Large intestine (tissue), 3 donors: ENCODE results near the gene PLAAT5. TPM values are rescaled to one million over a fixed set of nuclear protein-coding genes. Genes with fewer than 3 reads are reported as not detected.

ENCODE experiments used
- DNase-seq, 2 donors: peaks; one replicate each; pipeline versions ENCODE4 v3.0.0 to v3.0.0-alpha.2; 2013
- H3K27ac ChIP-seq: one replicate; pipeline ENCODE4 v1.5.1; 2013; ENCODE audit warnings: low read length
- H3K27me3 ChIP-seq: 2 replicates; pipeline ENCODE4 v1.6.1; 2013; ENCODE audit warnings: low read length; ENCODE audit not compliant: control insufficient read depth, insufficient read depth
- H3K36me3 ChIP-seq: 2 replicates; pipeline ENCODE4 v1.6.1; 2013; ENCODE audit warnings: low read length; ENCODE audit not compliant: control insufficient read depth, insufficient read depth
- H3K4me1 ChIP-seq: one replicate; pipeline ENCODE4 v1.6.1; 2013; ENCODE audit warnings: low read length; ENCODE audit not compliant: control insufficient read depth, insufficient read depth
- H3K4me3 ChIP-seq: one replicate; pipeline ENCODE4 v1.5.1; 2013; ENCODE audit warnings: low read length
- H3K9me3 ChIP-seq: one replicate; pipeline ENCODE4 v1.6.1; 2013; ENCODE audit warnings: mild to moderate bottlenecking, low read depth, low read length, moderate library complexity; ENCODE audit not compliant: control insufficient read depth
- WGBS: methylation state at CpG from one replicate; pipeline ENCODE4 v1.1.5; 2013; ENCODE audit warnings: low lambda C conversion rate; ENCODE audit not compliant: insufficient coverage; 5-methylcytosine and 5-hydroxymethylcytosine counted together
- polyA plus RNA-seq: library from polyadenylated mRNA; unstranded; fragments of 120-200 nt; gene quantifications from one replicate; pipeline ENCODE4 v1.2.1, GENCODE V29; 2013

PLAAT5 gene
- polyA plus RNA-seq, 1 donor = 0.78 TPM

DNA sequence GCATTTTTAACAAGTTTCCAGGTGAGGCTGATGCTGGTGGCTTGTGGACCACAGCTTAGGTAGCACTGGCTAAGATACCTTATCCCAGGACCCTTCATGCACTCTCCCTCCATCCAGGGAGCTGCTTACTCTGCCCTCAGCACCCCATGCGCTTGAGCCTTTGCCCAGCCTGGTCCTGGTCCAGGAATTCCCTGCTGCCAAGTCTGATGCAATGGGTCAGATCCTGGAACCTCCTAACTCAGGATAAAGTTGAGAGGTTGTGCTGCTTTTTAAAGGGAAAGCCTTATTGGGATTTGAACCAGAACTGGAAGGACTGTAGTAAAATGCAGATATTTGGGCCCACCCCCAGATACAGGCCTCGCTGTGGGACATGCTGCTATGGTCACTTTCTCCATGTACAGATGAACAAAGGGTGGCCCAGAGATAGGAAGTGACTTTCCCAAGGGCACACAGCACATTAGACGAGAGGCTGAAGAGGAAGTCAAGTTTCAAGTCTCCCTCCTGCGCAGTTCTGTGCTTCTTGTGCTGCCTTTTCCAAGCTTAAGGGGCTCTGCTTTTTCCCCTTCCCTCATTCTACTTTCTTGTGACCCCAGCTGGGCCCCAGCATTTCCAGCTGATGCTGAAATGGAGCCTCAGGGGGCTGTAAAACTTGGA lies 14.1 kb upstream of the PLAAT5 start:
- H3K9me3 ChIP-seq = no peaks in the 10 kb centered on the region
- WGBS = no CpG with 5 or more reads among the region's 4 CpGs
- H3K4me1 ChIP-seq = no peaks in the 10 kb centered on the region
- H3K27me3 ChIP-seq = no peaks in the 10 kb centered on the region
- no peaks in the 10 kb centered on the region for H3K36me3 ChIP-seq
- H3K4me3 ChIP-seq = no peak overlapping the region
- no peak overlapping the region for H3K27ac ChIP-seq
- no peak for DNase-seq

DNA sequence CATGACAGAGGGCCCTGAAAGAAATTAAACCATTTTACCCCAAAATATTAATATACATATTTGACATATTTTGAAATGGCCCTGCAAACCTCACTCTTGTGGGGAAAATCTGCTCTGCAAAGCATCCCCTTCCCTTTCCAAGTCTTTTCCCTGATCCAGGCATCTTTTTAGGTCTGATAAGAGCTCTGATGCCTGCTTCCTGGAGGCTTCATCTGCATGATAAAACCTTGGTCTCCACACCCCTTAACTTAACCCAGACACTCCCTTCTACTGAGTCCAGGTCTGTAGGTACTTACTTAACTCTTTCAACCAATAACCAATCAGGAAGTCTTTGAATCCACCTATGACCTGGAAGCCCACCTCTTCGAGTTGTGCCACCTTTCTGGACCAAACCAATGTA lies 13.1 kb upstream of the PLAAT5 start:
- no CpG with 5 or more reads among the region's 1 CpG for WGBS

DNA sequence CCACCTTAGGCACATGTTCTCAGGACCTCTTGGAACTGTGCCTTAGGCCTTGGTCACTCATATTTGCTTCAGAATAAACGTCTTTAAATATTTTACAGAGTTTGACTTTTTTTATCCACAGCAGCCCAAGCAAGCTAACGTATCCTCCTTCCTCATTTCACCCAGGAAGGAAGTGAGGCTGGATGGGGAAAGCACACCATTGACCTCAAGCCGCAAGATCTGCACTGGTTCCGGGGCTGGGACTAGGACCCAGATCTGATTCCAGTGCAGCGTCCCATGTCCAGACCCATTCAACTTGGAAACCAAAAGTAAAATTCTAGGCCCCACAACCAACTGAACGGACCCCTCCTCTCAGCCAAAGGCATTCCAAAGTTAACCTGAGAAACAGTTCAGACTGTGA lies 12.5 kb upstream of the PLAAT5 start:
- no CpG with 5 or more reads among the region's 6 CpGs for WGBS

More for the DNA sequence above, 13.1 kb upstream of the PLAAT5 start:
- Histone ChIP-seq H3K36me3 (no peaks in the 10 kb centered on the region), H3K4me3 (no peak overlapping the region), H3K27me3 (no peaks in the 10 kb centered on the region), H3K9me3 (peaks cover 3% of the 10 kb centered on the region), H3K27ac (no peak overlapping the region), H3K4me1 (no peaks in the 10 kb centered on the region)
- no peak for DNase-seq

DNA sequence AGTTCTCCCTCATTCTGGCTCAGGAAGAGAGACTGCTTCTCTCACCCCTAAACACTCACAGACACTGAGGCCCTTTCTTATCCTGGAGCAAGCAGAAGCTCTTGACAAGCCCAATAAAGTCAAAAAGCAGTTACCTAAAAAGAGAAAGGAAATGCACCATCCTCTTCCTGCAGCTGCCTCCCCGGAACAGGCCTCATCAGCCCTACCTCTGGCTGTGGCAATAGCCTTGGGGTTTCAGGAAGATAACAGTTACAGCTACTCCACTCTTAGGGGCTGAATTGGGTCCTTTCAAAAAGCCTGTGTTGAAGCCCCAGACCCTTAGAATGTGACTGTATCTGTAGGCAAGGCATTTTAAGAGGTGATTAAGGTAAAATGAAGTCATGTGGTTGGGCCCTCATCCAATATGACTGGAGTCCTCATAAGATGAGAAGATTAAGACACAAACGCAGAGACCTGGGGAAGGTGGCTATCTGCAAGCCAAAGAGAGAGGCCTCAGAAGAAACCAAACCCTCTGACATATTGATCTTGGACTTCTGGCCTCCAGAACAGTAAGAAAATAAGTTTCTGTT lies 11.4 kb upstream of the PLAAT5 start:
- no peak overlapping the region for H3K4me3 ChIP-seq
- no peaks in the 10 kb centered on the region for H3K4me1 ChIP-seq
- peaks cover 3% of the 10 kb centered on the region for H3K9me3 ChIP-seq
- no peaks in the 10 kb centered on the region for H3K27me3 ChIP-seq
- DNase-seq = no peak
- WGBS = no CpG with 5 or more reads among the region's 2 CpGs
- no peaks in the 10 kb centered on the region for H3K36me3 ChIP-seq
- H3K27ac ChIP-seq = no peak overlapping the region

More for the DNA sequence above, 12.5 kb upstream of the PLAAT5 start:
- no peaks in the 10 kb centered on the region for H3K4me1 ChIP-seq
- no peak overlapping the region for H3K27ac ChIP-seq
- no peak for DNase-seq
- no peak overlapping the region for H3K4me3 ChIP-seq
- peaks cover 3% of the 10 kb centered on the region for H3K9me3 ChIP-seq
- H3K27me3 ChIP-seq = no peaks in the 10 kb centered on the region
- H3K36me3 ChIP-seq = no peaks in the 10 kb centered on the region

DNA sequence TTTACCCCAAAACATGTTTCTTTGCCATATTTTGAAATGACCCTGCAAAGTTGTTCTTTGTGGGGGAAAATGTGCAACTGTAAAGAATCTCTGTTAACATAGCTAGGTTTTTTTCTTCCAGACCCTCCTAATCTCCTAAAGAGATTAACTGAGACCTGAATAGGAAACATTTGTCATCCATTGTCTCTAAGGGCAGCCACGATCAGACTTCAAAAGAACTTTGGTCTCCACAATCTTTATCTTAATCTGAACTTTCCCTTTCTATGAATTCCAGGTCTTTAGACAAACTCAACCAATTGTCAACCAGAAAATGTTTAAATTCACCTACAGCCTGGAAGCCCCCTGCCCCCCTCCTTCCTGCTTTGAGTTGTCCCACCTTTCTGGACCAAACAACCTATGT lies 10.3 kb upstream of the PLAAT5 start:
- Histone ChIP-seq H3K36me3 (no peaks in the 10 kb centered on the region), H3K27me3 (no peaks in the 10 kb centered on the region), H3K4me1 (no peaks in the 10 kb centered on the region), H3K4me3 (no peak overlapping the region), H3K9me3 (peaks cover 3% of the 10 kb centered on the region), H3K27ac (no peak overlapping the region)
- no peak for DNase-seq
- WGBS = no CpG with 5 or more reads among the region's 1 CpG

DNA sequence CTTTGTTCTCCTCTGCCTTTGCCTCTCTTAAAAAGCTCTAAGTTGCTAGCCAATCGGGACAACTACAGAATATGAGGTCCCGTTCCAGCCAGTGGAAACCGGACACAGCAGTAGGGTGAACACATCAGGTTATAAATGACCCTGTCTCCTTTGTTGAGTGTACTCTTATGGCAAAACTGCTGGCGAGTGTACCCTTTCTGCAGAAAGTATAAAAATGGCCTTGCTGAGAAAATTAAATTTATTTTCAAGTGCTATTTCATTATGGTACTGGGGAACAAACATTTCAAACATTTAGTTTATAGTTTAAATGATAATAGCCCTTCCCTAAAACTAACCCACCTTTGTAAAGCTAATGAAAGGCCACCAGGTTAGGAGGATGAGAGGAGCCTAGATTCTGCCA lies 8.9 kb upstream of the PLAAT5 start:
- WGBS = no CpG with 5 or more reads among the region's 4 CpGs
- peaks cover 3% of the 10 kb centered on the region for H3K9me3 ChIP-seq

DNA sequence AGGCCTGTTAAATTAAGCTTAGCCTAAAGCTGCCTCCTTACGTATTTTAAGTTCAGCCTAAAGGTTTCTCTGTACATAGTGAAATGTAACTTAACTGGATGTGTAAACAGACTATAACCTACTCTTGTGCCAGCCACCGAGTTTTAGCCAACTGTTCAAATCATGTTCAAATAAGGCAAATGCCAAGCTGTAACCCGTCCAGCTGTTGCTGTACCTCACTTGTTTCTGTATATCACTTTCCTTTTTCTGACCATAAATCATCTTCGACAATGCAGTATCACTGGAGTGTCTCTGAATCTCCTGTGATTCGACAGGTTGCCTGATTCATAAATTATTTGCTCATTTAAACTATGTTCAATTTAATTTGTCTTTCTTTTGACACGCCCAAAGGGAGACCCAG lies 4.0 kb upstream of the PLAAT5 start:
- WGBS = 50% methylated on average over 2 of the region's 6 CpGs
- H3K4me3 ChIP-seq = no peak overlapping the region
- peaks cover 11% of the 10 kb centered on the region for H3K4me1 ChIP-seq
- peaks cover 3% of the 10 kb centered on the region for H3K9me3 ChIP-seq
- no peaks in the 10 kb centered on the region for H3K36me3 ChIP-seq
- no peak overlapping the region for H3K27ac ChIP-seq
- H3K27me3 ChIP-seq = peaks cover 19% of the 10 kb centered on the region
- no peak for DNase-seq

More for the DNA sequence above, 8.9 kb upstream of the PLAAT5 start:
- Histone ChIP-seq H3K27me3 (peaks cover 5% of the 10 kb centered on the region), H3K36me3 (no peaks in the 10 kb centered on the region), H3K27ac (no peak overlapping the region), H3K4me3 (no peak overlapping the region), H3K4me1 (no peaks in the 10 kb centered on the region)
- no peak for DNase-seq

DNA sequence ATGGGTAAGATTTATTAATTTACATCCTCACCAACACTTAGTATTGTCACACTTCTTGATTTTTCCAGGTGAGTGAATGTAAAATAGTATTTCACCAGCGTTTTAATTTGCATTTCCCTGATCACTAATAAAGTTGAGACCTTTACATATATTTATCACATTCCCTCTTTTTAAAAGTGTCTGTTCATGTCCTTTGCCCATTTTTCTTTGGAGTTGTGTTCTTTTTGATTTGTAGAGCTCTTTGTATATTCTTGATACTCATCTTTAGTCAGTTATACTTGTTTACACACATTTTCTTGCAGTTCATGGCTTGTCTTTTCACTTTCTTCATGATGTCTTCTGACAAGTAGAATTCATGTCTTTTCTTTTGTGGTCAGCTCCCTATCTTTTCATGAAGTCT lies 2.2 kb upstream of the PLAAT5 start:
- Histone ChIP-seq H3K9me3 (no peaks in the 10 kb centered on the region), H3K4me1 (peaks cover 11% of the 10 kb centered on the region), H3K27me3 (peaks cover 28% of the 10 kb centered on the region), H3K36me3 (no peaks in the 10 kb centered on the region), H3K27ac (no peak overlapping the region), H3K4me3 (no peak overlapping the region)
- WGBS = no CpG with 5 or more reads among the region's 1 CpG
- DNase-seq = no peak

DNA sequence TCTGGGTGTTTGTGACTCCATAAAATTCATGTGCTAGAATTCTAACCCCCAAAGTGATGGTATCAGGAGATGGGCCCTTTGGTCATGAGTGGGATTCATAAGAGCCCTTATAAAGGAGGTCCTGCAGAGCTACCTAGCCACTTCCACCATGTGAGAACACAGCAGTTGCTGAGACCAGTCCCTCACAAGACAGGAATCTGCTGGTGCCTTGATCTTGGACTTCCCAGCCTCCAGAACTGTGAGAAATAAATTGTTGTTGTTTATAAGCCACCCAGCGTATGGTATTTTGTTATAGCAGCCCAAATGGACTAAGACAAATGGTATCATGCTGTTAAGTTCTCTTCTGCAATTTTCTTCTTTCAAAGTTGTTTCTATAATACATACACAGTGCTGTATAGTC lies 1.5 kb upstream of the PLAAT5 start:
- Histone ChIP-seq H3K4me1 (peaks cover 11% of the 10 kb centered on the region), H3K9me3 (no peaks in the 10 kb centered on the region), H3K27ac (no peak overlapping the region), H3K36me3 (no peaks in the 10 kb centered on the region), H3K4me3 (no peak overlapping the region), H3K27me3 (peaks cover 28% of the 10 kb centered on the region)
- no peak for DNase-seq
- WGBS = no CpG with 5 or more reads among the region's 1 CpG

DNA sequence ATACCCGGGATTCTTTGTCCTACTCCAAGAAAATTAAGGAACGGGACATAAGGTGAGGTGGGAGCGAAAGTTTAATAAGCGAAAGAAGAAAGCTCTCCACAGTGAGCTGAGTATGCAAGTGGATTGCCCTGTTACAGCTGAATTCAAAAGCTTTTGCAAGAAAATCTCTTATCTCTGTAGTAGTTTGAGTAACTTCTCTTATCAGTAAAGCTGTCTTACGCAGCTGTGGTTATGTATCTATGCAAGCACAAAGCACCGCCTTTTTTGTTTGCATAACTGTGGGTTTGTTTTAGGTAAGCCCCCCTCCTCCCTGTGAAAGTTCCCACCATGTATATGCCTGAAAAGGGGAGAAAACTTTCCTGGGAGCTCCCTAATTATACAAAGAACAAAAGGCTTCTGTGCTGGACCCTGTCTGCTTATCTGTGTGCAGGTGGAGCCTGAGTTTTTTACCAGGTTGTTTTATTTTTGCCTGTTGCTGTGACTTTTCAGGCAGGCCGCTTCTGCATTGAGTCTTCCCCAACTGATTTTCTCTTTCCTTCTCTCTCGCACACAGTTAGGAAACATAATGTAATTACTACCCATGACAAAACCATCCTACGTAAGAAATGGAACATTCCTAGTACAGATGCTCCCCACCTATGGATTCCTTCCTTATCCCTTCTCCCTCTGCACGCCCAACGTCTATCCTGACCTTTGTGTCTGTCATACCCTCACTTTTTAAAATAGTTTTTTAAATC lies 837 bp upstream of the PLAAT5 start:
- DNase-seq = peak in 1 of 2 donors; percentile 60
- H3K27ac ChIP-seq = no peak overlapping the region
- 33% methylated on average over 2 of the region's 11 CpGs for WGBS
- H3K27me3 ChIP-seq = peaks cover 28% of the 10 kb centered on the region
- no peaks in the 10 kb centered on the region for H3K36me3 ChIP-seq
- H3K4me1 ChIP-seq = peaks cover 11% of the 10 kb centered on the region
- H3K4me3 ChIP-seq = peak overlapping the region; percentile 33
- H3K9me3 ChIP-seq = no peaks in the 10 kb centered on the region
